HepG2 (cell line): Measurements from ENCODE around the gene FGFR2. TPM values are rescaled to one million over a fixed set of nuclear protein-coding genes. Genes with fewer than 3 reads are reported as not detected.

Source experiments
- ATAC-seq: fragments of 200-7000 bp; cut with Tn5 transposase; 3 replicates; pipeline ENCODE4 v1.9.1; 2020; ENCODE audit warnings: mild to moderate bottlenecking, moderate library complexity
- BruUV-seq: library from RNA; stranded (reverse); fragments of 400-500 nt; replicated peaks from 2 replicates; lab custom pipeline; 2021; lab: Mats Ljungman, UMichigan
- CTCF ChIA-PET: fragments of 300-600 bp; formaldehyde crosslinking; extraction: SDS; loops from one replicate; lab custom pipeline; 2021; ENCODE audit warnings: low total read pairs, inconsistent platforms, low intra/inter-chr PET ratio; lab: Yijun Ruan, JAX
- POLR2A ChIA-PET: fragments of 350-600 bp; sonication (Branson Sonifier 250); formaldehyde crosslinking; loops from one replicate; lab custom pipeline; 2020; ENCODE audit warnings: antibody characterized with exemption, inconsistent platforms; lab: Yijun Ruan, JAX
- DNase-seq: peaks from one replicate; pipeline ENCODE4 v3.0.0-alpha.2; 2015; ENCODE audit warnings: low spot score
- FAIRE-seq: peaks from 3 replicates; lab custom pipeline; 2011; peaks lifted over from hg19 to GRCh38; lab: Jason Lieb, UNC
- H2AFZ ChIP-seq: one replicate; pipeline ENCODE4 v1.6.1; 2011; ENCODE audit warnings: low read length, inconsistent platforms
- H3K27ac ChIP-seq: fragments of 300-600 bp; 3 replicates; pipeline ENCODE4 v1.8.0; 2011; ENCODE audit warnings: mixed run types, mild to moderate bottlenecking, mixed read lengths, low read length, inconsistent platforms; ENCODE audit not compliant: insufficient read depth; ENCODE audit errors: extremely low read length
- H3K27me3 ChIP-seq, 2 experiments: fragments of 200-600 bp in 1 of 2; 2 replicates in 1 of 2; 3 replicates in 1 of 2; pipeline versions ENCODE4 v1.6.0 to v1.8.0; 2011; ENCODE audit warnings: low read length in 2 of 2, mild to moderate bottlenecking in 2 of 2, moderate library complexity in 2 of 2, inconsistent platforms in 1 of 2; ENCODE audit not compliant: insufficient read depth in 2 of 2, control insufficient read depth in 1 of 2
- H3K36me3 ChIP-seq, 2 experiments: fragments of 200-600 bp in 1 of 2; replicated peaks in 1 of 2; 2 replicates in 1 of 2; 3 replicates in 1 of 2; pipeline versions ENCODE4 v1.5.1 to v1.8.0; 2011; ENCODE audit warnings: low read length in 2 of 2, inconsistent platforms in 1 of 2; ENCODE audit not compliant: insufficient read depth in 2 of 2, control insufficient read depth in 1 of 2
- H3K4me1 ChIP-seq: 2 replicates; pipeline ENCODE4 v1.5.1; 2012; ENCODE audit warnings: low read length, inconsistent platforms; ENCODE audit not compliant: insufficient read depth
- H3K4me2 ChIP-seq: 2 replicates; pipeline ENCODE4 v1.6.0; 2011; ENCODE audit warnings: low read depth, low read length, inconsistent platforms
- H3K4me3 ChIP-seq, 3 experiments: fragments of 200-600 bp in 1 of 3; sonication (generic), shearing (Covaris generic) in 1 of 3; replicated peaks in 1 of 3; 2 replicates each; pipeline ENCODE4 v1.5.1; 2011 to 2016; ENCODE audit warnings: low read length in 3 of 3, inconsistent platforms in 2 of 3, low read depth in 2 of 3, mild to moderate bottlenecking in 2 of 3, control low read depth in 1 of 3, mixed read lengths in 1 of 3; ENCODE audit not compliant: insufficient read depth in 1 of 3
- H3K79me2 ChIP-seq: one replicate; pipeline ENCODE4 v1.6.1; 2011; ENCODE audit warnings: low read length, inconsistent platforms; ENCODE audit not compliant: insufficient read depth
- H3K9ac ChIP-seq: 2 replicates; pipeline ENCODE4 v1.6.0; 2011; ENCODE audit warnings: mild to moderate bottlenecking, low read depth, low read length, inconsistent platforms; ENCODE audit not compliant: insufficient read depth
- H3K9me3 ChIP-seq: 2 replicates; pipeline ENCODE4 v1.5.1; 2012; ENCODE audit warnings: mild to moderate bottlenecking, low read length
- H4K20me1 ChIP-seq: 2 replicates; pipeline ENCODE4 v1.6.0; 2011; ENCODE audit warnings: inconsistent platforms, mild to moderate bottlenecking, low read length, moderate library complexity; ENCODE audit not compliant: insufficient read depth
- HDAC1 ChIP-seq: sonication (generic); formaldehyde crosslinking; IDR thresholded peaks from 2 replicates; pipeline ENCODE4 v1.5.1; 2020; ENCODE audit warnings: mild to moderate bottlenecking, missing genetic modification reagents
- MYNN ChIP-seq: sonication (generic); formaldehyde crosslinking; IDR thresholded peaks from 2 replicates; pipeline ENCODE4 v1.4.0; 2020; ENCODE audit warnings: mild to moderate bottlenecking, low read depth, missing genetic modification reagents
- RBAK ChIP-seq: sonication (generic); formaldehyde crosslinking; IDR thresholded peaks from 2 replicates; pipeline ENCODE4 v1.5.1; 2020; ENCODE audit warnings: mild to moderate bottlenecking, missing genetic modification reagents
- SNAPC5 ChIP-seq: sonication (generic); formaldehyde crosslinking; IDR thresholded peaks from 2 replicates; pipeline ENCODE4 v1.8.1; 2023; ENCODE audit warnings: mild to moderate bottlenecking, missing genetic modification reagents, borderline replicate concordance
- SPEN ChIP-seq: sonication (generic); formaldehyde crosslinking; IDR thresholded peaks from 2 replicates; pipeline ENCODE4 v1.5.1; 2020; ENCODE audit warnings: low read depth, mild to moderate bottlenecking, missing genetic modification reagents
- ZNF3 ChIP-seq: IDR thresholded peaks from 2 replicates; pipeline ENCODE4 v1.7.0; 2017; ENCODE audit warnings: inconsistent platforms
- ZNF572 ChIP-seq: sonication (generic); formaldehyde crosslinking; IDR thresholded peaks from 2 replicates; pipeline ENCODE4 v1.5.1; 2020; ENCODE audit warnings: mild to moderate bottlenecking, missing genetic modification reagents
- ZNF704 ChIP-seq: sonication (generic); formaldehyde crosslinking; IDR thresholded peaks from 2 replicates; pipeline ENCODE4 v1.8.1; 2023; ENCODE audit warnings: mild to moderate bottlenecking, inconsistent platforms, moderate library complexity, missing genetic modification reagents, borderline replicate concordance
- ZNF772 ChIP-seq: sonication (generic); formaldehyde crosslinking; IDR thresholded peaks from 2 replicates; pipeline ENCODE4 v1.5.0; 2020; ENCODE audit warnings: mild to moderate bottlenecking, missing genetic modification reagents
- WGBS: methylation state at CpG from one replicate; pipeline ENCODE4 v1.1.6; 2017; ENCODE audit warnings: low lambda C conversion rate; 5-methylcytosine and 5-hydroxymethylcytosine counted together
- in situ Hi-C: cut with HindIII; loops from 2 replicates; pipeline ENCODE4 v1.10.0; 2017; ENCODE audit warnings: low pct_unique_long_range_greater_than_20kb; ENCODE audit not compliant: extremely low pct_ligation_motif_present
- intact Hi-C: fragments of 100-400 bp; cut with micrococcal nuclease; formaldehyde crosslinking; loops from one replicate; pipeline ENCODE4 v1.10.0; 2022; ENCODE audit not compliant: unreplicated experiment
- polyA plus RNA-seq, 8 experiments: library from polyadenylated mRNA; depleted of rRNA in 3 of 8; stranded (reverse) in 7 of 8; unstranded in 1 of 8; fragments of >200 nt; fragmentation: Illumina TruSeq in 4 of 8; extraction: Trizol in 4 of 8; gene quantifications; 2 replicates each; pipeline versions ENCODE4 v1.2.1 to v1.2.3, GENCODE V29; 2011 to 2016; ENCODE audit warnings: low read depth in 4 of 8, missing spikeins in 1 of 8, mixed read lengths in 1 of 8; ENCODE audit not compliant: insufficient read depth in 1 of 8
- total RNA-seq, 5 experiments: library from RNA; depleted of rRNA; stranded (reverse); fragments of >200 nt; fragmentation: Illumina TruSeq; extraction: Trizol; gene quantifications; 2 replicates each; pipeline ENCODE4 v1.2.3, GENCODE V29; 2016; ENCODE audit warnings: low read depth in 1 of 5

The FGFR2 gene
- total and polyA plus RNA-seq, 2 of the 13 experiments (the other 11 are each of a cell fraction or from before 2014, with no cell fraction given) = 1.6 to 2.6 TPM

- BruUV-seq = no TSS peak
- Histone ChIP-seq H3K9ac (no peak overlapping the region), H3K27ac (no peak overlapping the region), H3K4me2 (no peak overlapping the region), H3K36me3 (no peaks in the 10 kb centered on the region), H3K27me3 (peaks cover 0 to 2% of the 10 kb centered on the region in 2 experiments; a peak in 3 of 5 replicates), H2AFZ (no peak overlapping the region), H3K9me3 (no peaks in the 10 kb centered on the region), H3K79me2 (no peaks in the 10 kb centered on the region), H3K4me3 (no peak overlapping the region), H3K4me1 (peaks cover 24% of the 10 kb centered on the region), H4K20me1 (no peaks in the 10 kb centered on the region)
- ATAC-seq (no peak), DNase-seq (no peak), FAIRE-seq (no peak)
- POLR2A ChIA-PET = no interaction called here
- in situ Hi-C loops (loop anchor here (5.0 kb wide), 1 partner anchor 662 kb away; no protein-coding TSS in a partner anchor), intact Hi-C loops (loop anchor here (2.0 kb wide), 1 partner anchor 667 kb away; no protein-coding TSS in a partner anchor)
- 85% methylated on average over 8 of the region's 17 CpGs for WGBS
- TF ChIP-seq HDAC1 (peak; percentile 13; the same call in 1 of the 2 replicates), ZNF3 (CRISPR knock-in tag) (no peak)
- CTCF ChIA-PET = interaction anchor here (1.4 to 2.0 kb wide), 2 partner anchors 661 to 667 kb away, joined by 7 to 9 read pairs; no protein-coding TSS in a partner anchor
These were observed 11.5 kb upstream of the FGFR2 start for GRCh38 chr10:121609426-121610380.

- peak; percentile 13 for DNase-seq
- H2AFZ ChIP-seq = no peak overlapping the region
- no peak overlapping the region for H3K27ac ChIP-seq
- TF ChIP-seq ZNF572 (CRISPR knock-in tag) (no peak), SNAPC5 (CRISPR knock-in tag) (no peak), ZNF772 (no peak), RBAK (CRISPR knock-in tag) (no peak), MYNN (CRISPR knock-in tag) (no peak), ZNF704 (CRISPR knock-in tag) (no peak), SPEN (peak; percentile 48)
These were observed 10.4 kb upstream of the FGFR2 start for GRCh38 chr10:121608469-121609190.

More at GRCh38 chr10:121608469-121609190, 10.4 kb upstream of the FGFR2 start:
- in situ Hi-C loops (loop anchor here (5.0 kb wide), 1 partner anchor 661 kb away; no protein-coding TSS in a partner anchor), intact Hi-C loops (loop anchor here (2.0 kb wide), 1 partner anchor 666 kb away; no protein-coding TSS in a partner anchor)
- 9% methylated on average over 11 of the region's 59 CpGs for WGBS
- Histone ChIP-seq H4K20me1 (no peaks in the 10 kb centered on the region), H3K27me3 (peaks cover 0 to 2% of the 10 kb centered on the region in 2 experiments; a peak in 3 of 5 replicates), H3K4me2 (peak overlapping the region; percentile 79), H3K36me3 (no peaks in the 10 kb centered on the region), H3K9ac (no peak overlapping the region), H3K4me1 (peaks cover 24% of the 10 kb centered on the region), H3K4me3 (peak overlapping the region; percentile 8 to 64 (median 38); a peak in 4 of 6 replicates), H3K9me3 (no peaks in the 10 kb centered on the region), H3K79me2 (no peaks in the 10 kb centered on the region)
- ChIA-PET POLR2A (no interaction called here), CTCF (interaction anchor here (1.4 to 2.0 kb wide), 2 partner anchors 660 to 666 kb away, joined by 7 to 9 read pairs; no protein-coding TSS in a partner anchor)
- BruUV-seq = no TSS peak
- FAIRE-seq = no peak
- peak; percentile 92 for ATAC-seq
